ENCODE measurements around the gene CTSO. TPM values are rescaled to one million over a fixed set of nuclear protein-coding genes. Genes with fewer than 3 reads are reported as not detected.
"Not testable (repeated sequence)": the region's sequence is repeated elsewhere in the genome, so short reads cannot be mapped to it uniquely, and the experiment has no call there.

The CTSO gene
- polyA plus RNA-seq, 1 donor: 43.3 TPM

DNA sequence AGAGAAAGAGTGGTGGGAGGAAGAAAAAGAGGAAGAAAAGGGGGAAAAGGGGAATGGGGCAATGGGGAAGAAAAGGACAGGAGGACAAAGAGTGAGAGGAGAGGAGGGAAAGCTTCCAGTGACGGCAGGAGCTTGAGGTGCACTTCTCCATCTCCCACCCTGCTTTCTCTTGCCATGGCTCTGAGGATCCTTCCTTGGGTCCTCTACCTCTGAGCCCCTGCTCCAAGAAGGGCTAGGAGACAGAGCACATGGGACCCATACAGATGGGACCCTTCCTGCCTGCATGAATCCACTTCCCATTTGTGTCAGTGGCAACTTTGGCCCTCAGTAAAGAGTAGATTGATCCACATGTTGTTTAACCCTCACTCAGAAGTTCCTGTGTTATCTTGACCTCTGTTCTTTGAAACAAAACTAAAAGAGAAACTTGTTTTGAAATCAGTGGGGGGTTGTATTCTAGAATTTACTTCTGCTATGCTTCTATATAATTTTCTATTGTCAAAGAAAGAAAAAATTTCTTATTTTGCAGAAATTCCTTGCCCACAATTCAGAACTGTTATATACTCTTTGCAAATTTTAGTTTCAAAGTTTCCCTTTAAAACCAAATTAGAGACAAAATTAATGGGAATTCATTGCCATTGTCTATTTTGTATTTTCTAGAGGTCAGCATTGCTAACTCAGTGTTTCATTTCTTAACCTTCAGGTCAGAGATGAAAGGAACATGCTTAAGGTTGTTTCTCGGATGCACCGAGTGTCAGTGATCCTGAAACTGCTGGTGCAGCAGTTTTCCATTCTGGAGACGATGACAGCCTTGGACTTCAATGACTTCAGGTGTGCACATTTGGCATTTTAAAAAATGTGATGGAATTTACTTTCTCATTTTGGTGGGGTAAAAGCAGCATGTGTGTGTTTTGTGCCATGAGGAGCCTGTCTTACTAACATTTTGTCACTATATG, 45.2 kb downstream of the CTSO start:
- no peak for DNase-seq

DNA sequence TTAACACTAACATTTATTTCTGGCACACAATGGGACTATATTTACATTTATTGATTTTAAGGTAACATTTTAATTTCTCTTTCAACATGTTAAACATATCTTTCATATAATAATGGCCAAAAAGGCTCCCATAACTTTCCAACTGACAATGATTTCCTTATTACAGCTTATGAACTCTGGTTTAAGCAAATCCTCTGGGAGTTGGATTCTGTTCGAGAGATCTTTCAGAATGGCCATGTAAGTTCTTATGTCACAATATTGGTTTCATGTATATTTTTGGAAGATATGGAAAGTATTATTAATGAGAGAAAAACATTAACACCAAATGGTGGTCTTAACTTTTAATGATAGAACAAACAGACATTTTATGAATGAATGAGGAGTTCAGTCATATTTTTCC, 46.1 kb downstream of the CTSO start:
- DNase-seq: no peak

DNA sequence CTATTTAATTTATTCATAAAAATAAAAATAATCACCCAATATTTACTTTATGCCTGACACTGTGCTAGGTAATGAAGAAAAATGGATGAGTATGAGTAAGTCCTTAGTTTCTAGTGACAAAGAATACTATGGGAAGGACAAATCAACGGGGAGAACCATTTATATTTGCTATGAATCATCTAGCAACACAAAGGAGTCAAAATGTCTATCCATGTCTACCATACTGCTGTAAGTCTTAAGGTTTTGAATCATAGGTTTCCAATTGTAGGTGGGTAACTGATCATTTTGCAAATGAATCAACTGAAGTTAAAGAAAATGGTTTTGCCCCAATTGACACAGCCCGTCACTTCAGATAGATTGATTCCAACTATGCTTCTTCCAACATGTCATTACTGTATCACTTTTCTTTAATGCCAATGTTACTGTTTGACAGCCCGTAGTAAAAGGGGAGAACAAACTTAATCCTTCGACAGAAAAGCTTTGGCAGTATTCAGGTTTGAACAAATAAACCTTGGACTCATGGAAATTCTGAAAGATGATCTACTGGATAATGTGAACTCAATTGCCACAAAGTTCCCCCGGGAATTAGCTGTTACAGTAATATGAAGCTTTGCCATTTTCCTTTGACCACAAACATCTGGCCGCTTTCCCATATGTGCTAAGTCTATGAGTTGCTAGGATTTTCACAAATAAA, 47.0 kb downstream of the CTSO start:
- DNase-seq: peak; percentile 55

DNA sequence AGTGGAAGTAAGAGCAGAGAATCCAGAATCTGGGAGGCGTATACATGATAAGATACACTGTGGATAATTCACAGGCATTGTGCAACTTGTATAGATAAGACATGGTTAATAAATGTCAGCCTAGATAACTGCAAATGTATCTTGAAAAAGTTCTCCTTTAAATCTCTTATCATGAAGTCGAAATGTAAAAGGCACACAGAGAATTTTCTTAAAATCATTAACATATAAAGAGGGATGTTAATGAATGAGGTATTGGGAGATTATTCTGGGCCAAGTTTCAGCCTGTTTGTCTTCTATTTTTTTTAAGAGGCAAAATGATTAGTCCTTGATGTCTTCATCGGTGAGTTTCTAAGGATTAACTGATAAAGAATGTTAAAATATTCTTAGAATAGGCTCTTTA, 49.3 kb downstream of the CTSO start:
- no peak for DNase-seq

DNA sequence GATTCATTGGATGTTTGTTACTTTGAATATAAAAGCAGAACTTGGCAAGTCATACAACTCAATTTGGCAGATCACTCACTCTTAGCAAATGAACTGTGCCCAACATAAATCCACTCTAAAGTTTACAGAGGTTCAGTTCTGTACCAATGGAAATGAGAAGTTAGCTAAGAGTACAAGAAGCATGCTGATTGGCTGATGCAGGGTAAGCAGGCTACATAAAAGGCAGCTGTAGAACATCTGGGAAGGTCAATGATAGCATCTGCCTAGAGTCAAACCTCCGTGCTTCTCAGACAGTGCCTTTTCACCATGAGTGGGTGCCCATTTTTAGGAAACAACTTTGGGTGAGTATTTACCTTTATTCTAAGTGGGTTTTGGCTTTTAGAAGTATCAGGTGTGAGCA, 50.2 kb downstream of the CTSO start, which contains the start of gene TDO2:
Gene TDO2 (plus strand): TSS at position 244 of the 400 bp plus-strand sequence. CDS start 63 bp downstream, at position 307.
- DNase-seq: no peak

DNA sequence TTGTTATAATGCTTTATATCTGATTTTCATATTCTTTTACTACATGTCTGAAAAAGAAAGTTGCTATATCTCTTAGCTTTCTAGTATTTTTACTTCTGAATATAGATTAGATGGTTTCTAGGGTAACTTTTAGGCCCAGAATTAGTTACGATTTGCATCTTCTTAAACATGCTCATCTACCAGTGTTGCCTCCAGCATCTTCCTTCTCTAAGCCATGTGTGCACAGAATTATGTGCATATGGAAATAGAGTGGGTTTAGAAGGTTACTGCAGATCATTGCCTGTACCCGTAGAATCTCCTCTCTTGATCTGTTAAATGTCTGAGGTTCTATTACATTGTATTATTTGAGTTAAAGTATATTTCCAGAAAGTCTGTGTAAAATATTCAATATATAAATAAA, 52.7 kb downstream of the CTSO start:
- DNase-seq: no peak

DNA sequence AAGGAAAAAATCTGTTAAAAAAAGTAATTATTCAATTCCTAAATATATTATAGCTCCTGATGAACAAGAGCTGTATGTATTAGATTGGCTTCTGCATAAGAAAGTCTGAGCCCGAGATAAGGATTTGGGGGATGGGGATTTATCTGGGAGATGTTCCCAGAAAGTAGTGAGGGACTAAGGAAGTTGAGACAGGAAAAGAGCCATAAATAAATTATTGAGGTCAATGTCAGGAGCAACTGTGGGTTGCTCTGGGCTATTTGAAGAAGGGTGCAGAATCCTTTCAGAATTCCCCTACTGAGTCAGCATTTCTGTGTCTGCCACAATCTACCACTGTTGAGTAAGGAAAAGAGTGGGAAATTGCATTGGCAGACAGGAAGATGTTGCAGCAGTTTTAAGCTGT, 53.3 kb downstream of the CTSO start:
- no peak for DNase-seq

DNA sequence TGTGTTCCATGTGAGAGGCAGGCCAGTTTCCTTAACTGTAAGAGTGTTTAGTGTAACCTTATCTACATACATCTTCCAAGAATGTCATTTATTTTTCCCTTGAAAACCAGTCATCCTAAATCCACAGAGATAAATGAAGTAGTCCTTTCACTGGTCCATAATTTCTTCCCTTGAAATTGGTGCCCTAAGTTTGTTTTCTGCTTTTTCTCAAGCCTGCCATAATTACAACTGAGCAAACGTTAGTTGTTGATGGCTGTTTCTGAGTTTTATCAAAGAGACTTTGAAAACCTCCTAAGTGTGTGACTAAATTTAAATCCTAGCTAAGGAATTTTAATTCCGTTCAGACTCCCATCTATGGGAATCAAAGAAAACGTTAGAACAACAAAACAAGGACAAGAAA, 53.8 kb downstream of the CTSO start:
- DNase-seq: no peak

DNA sequence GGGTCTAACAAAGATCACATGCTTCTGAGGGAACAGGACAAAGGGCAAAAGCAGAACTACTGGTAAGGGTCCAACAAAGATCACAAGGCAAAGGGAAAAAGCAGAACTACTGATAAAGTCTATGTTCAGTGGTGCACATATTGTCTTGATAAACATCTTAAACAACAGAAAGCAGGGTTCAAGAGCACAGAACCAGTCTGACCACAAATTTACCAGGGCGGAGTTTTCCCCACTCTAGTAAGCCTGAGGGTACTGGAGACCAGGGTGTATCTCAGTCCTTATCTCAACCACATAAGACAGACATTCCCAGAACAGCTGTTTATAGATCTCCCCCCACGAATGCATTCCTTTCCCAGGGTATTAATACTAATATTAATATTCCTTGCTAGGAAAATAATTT, 55.3 kb downstream of the CTSO start:
- DNase-seq: not testable (repeated sequence)

DNA sequence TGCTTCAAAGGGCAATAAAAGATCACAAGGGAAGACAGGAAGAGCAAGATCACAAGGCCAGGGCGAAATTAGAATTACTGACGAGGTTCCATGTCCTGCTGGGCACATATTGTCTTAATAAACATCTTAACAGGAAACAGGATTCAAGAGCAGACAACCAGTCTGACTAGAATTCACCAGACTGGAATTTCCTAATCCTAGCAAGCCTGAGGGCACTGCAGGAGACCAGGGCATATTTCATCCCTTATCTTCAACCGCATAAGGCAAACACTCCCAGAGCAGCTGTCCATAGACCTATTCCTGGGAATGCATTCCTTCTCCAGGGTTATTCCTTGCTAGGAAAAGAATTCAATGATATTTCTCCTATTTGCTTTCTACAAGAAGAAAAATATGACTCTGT, 62.6 kb downstream of the CTSO start:
- DNase-seq: no peak

DNA sequence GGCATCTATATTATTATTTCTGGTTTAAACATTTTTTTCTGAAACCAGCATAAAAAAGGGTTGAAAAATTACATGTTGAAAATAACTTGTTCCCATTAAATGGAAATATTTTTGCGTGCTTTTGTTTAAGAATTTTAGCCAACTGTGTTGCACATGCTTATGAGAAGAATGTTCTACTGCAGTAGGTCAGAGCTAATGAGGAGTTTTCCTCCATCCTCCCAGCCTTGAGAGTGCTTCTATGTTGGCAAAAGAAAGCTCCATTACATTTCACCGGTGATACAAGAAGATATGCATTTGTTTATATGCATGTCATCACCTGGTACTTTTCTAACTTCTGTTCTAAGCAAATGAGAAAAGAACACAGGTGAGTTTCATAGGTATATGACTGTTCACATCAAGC, 63.7 kb downstream of the CTSO start:
- no peak for DNase-seq

DNA sequence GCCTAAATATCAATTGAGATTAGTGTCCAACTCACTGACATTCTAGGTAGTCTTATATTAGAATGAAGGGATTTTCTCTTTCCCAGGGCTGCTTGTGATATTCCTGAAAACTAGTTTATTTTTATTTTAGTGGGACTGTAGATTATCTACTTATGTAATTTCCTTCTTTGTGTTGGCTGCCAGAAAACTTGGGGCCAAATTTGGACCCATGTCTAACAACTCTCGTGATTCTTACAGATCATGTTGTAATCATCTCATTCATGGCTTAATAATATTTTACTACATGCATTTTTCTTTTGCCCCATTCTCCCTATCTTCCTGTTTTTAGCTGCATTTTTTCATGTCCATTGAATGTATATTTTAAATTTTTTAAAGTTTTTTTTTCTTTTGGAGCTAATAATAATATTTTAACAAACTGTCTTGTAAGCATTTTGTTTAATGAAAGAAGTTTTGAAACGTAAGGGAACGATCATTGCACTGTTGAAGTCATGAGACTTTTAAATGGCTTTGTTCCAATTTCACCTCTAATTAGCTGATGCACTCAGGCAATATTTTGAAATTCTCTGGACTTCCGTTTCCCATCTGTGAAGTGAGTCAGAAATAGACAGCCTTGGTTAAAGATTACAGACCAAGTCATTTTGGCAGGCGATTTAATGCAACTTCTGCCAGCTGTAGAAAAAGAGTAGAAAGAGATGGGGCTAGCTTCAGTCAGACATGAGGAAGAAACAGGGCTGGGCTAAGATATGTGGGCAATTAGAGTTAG, 64.5 kb downstream of the CTSO start:
- DNase-seq: no peak

DNA sequence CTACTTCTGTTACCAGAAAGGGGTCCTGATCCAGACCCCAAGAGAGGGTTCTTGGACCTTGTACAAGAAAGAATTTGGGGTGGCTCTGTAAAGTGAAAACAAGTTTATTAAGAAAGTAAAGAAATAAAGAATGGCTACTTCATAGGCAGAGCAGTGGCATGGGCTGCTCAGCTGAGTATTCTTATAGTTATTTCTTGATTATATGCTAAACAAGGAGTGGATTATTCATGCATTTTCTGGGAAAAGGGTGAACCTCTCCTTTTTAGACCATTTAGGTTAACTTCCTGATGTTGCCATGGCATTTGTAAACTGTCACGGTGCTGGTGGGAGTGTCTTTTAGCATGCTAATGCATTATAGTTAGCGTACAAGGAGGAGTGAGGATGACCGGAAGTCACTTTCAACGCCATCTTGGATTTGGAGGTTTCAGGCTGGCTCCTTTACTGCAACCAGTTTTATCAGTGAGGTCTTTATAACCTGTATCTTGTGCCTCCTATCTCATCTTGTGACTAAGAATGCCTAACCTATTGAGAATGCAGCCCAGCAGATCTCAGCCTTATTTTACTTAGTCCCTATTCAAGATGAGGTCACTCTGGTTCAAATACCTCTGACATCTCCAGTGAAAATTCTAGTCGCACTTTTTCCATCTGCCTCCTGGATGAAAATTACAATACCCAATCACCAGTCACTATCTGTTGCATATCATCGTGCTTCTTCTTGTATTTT, 65.7 kb downstream of the CTSO start:
- DNase-seq: no peak

DNA sequence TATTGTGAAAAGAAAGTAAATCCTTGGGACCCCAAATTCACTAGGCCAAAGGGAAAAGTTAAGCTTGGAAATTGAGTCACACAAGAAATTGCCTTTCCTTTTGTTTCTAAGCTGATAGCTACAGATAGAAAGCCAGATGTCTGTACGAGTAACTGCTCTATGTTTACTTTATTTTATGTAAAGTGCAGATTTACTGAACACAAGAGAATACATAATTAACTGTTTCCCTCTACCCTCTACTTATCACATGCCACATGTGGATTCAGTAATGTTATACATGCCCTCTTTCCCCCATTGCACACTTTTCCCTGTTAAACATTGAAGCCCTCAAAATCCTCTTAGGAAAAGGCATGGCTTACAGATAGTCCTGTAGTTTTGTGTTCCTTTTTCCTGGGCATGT, 66.6 kb downstream of the CTSO start:
- DNase-seq: no peak

DNA sequence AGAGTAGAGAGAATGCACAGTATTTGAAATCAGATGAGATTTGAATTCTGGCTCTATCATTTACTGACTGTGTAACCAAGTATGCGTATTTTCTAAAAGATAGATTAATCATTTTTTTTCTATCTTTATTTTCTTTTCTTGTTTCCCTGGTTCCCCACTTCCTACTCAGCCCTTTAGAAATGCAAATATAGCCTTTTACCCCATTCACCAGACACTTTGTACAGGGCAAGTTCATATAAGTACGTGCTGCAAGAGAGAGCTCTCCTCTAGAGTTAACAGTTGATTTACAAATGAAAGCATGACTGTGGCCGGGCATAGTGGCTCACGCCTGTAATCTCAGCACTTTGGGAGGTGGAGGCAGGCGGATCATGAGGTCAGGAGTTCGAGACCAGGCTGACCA, 68.0 kb downstream of the CTSO start:
- DNase-seq: no peak

DNA sequence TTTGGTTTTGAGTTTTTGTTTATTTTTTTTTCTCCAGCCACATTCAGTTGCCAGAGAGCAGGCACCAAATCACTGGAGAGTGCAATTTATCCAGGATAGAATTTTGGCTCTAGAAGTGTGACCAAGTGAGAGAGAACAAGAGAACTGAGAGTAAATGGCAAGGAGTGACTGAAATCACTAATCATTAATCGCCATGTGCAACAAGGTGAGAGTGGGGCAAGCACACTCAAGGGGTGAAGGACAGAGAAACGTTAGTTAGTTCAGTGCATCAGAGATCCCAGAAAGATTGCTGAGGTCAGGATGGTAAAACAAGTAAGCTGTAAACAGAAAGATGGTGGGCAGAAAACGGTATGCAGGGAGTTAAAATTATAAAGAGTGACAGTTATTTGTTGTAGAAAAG, 69.8 kb downstream of the CTSO start:
- no peak for DNase-seq

DNA sequence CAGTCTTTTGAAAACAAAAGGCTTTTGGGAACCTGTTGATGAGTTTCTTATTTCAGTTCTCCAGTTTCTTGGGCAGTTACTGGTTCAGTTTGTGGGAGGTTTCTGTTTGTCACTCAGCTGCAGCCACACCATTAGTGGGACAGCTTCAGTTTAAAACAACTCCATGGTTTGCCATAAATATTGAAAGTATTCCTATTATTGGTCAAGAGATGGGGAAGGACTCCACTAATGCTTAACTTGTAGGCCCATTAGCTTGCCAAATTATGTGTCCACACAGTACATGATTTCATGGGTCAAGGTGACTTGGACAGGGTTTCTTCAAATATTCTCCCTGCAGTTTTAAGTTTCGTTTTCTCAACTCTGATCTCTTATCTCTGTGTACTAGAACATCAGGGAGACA, 72.1 kb downstream of the CTSO start:
- DNase-seq: no peak

DNA sequence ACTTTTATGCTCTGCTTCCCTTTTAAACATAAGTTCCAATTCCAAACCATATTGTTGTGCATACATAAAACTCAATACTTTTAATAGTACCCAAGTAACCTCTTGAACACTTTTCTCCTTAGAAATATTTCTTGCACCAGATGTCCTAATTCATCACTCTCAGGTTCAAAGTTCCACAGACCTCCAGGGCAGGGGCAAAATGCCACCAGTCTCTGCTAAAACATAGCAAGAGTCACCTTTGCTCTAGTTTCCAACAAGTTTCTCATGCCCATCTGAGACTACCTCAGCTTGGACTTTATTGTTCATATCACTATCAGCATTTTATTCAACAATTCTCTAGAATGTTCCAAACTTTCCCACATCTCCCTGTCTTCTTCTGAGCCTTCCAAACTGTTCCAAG, 73.9 kb downstream of the CTSO start:
- no peak for DNase-seq

DNA sequence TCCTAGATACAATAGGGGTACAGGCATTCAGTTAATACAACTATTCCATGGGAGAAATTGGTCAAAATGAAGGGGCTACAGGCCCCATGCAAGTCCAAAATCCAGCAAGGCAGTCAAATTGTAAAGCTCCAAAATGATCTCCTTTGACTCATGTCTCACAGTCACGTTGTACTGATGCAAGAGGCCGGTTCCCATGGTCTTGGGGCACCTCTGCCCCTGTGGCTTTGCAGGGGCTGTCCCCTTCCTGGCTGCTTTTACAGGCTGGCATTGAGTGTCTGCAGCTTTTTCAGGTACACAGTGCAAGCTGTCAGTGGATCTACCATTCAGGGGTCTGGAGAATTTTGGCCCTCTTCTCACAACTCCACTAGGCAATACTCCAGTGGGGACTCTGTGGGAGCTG, 75.1 kb downstream of the CTSO start:
- DNase-seq: no peak

DNA sequence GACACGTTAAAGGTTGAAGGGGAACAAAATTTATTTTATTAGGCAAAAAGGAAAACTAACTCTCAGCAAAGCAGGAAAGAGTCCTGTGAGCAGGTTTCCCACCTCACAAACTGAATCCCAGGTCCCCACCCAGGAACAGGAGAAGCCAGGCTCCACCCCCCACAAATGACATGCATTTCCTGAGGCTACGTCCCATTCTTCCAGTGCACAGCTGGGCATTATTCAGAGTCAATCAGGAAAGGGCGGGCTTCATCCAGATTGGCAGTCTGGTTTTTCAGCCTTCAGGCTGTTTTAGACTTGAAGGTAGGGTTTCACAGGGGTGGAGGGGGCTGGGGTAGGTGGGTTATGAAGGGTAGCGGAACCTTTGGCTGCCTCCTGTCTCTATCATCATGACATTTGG, 75.7 kb downstream of the CTSO start:
- no peak for DNase-seq

DNA sequence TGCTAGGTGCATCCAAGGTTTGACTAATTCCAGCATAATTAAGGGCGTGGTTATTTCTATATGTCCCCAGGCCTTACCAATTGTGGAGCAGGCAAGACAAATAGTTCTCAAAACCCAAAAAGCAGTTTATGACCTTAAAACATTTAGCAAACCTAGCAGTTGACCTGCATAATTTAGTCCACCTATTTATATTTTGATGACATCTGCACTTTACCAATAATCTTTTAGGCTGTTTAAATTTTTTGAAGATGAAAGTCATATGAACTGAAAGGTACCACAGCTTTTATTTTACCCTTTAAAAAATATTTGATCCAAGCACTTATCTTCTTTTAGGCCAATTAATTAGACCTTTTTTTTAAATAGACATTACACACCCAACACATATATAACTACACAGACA, 77.8 kb downstream of the CTSO start:
- DNase-seq: no peak
